GM21447 (cell line): ENCODE results near the gene OAS1.
"Not testable (repeated sequence)": the region's sequence is repeated elsewhere in the genome, so short reads cannot be mapped to it uniquely, and the experiment has no call there.

Source experiments
- ATAC-seq: cut with Tn5 transposase; IDR thresholded peaks from one replicate; pipeline ENCODE4 v1.9.1; 2021; ENCODE audit not compliant: unreplicated experiment

Gene OAS1

DNA sequence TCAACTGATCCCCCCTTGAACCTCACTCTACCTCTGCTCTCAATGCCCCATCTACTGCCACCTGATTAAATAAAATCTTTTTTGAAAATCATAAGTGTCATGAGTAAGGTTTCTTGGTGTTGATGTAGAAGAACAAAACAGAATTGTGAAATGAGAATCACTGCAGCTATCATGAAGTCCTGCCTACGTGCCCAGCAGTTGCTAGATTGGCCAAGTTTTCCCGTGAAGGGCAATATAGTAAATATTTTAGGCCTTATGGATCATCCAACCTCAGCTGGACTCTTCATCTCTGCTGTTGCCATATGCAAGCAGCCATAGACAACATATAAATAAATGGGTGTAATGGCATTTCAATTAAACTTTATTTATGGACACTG lies 26.4 kb downstream of the OAS1 start:
- ATAC-seq = no peak

DNA sequence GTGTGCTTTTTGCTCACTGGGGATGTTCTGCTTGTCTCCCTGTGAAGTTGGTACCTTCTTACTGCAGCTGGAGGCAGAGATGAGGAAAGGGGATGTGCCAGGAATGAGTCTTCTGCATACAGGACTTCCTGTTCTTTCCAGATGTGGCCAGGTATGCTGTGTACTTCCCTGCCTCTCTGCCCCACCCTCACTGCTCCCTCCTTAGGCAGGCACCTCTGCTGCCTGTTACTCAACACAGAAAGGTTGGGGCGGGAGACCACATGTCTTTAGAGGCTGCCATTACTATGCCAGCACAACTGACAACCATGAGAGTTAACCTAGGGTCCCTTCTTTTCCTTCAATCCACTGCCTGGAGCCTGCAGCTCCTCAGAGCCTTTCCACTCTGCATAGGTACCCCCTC lies 29.5 kb downstream of the OAS1 start:
- no peak for ATAC-seq

DNA sequence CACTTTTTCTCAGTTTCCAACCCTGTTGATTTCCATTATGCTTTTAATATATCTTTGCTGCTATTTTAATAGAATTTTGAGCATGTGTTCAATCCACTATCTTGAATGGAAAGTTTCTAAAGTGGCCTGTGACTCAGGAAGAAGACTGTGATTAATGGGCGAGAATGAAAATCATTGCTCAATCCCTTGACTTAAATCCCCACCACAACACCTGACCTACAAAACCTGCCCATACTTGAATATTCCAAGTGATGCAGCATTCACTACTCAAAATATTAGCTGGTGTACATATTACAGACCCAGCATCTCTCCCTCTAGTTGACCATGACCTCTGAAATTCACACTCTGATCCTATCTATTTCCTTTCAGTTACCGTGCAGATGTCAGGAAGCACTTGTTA lies 30.2 kb downstream of the OAS1 start:
- no peak for ATAC-seq

DNA sequence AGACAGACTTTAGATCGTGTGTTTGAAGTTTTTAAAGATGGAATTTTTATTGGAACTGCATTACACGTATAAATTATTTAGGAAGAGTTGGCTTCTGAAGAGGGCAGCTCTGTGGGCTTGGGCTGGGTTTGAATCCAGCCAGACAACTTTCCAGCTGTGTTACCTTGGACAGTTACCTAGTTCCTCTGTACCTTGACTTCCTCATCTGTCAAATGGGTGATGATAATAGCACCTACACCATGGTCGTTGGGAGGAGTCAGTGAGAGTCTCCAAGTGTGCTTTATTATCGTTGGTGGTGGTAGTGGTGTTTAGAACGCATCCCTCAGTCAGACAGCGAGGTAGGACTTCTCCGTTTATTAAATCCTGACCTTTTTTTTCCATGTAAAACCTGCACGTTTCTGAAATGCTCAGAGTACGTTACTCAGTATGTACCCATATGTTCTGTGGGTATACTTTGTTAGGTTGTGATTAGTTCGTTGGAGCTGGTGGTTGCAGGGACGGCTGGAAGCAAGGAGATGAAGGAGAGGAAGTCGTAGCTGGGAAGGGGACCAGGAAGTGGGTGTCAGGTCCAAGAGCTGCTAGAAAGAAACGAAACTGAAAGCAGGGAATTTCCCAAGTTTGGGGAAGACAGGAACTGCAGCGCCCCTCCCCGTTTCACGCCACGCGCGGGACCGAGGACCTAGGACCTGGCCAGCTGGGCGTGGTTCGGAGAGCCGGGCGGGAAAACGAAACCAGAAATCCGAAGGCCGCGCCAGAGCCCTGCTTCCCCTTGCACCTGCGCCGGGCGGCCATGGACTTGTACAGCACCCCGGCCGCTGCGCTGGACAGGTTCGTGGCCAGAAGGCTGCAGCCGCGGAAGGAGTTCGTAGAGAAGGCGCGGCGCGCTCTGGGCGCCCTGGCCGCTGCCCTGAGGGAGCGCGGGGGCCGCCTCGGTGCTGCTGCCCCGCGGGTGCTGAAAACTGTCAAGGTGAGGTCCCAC lies 31.3 kb downstream of the OAS1 start, which contains the start of gene OAS3:
TSS of gene OAS3 (plus strand) at position 734 of the 979 bp plus-strand sequence. CDS start at position 791, 57 bp downstream.
- ATAC-seq = peak; percentile 35

DNA sequence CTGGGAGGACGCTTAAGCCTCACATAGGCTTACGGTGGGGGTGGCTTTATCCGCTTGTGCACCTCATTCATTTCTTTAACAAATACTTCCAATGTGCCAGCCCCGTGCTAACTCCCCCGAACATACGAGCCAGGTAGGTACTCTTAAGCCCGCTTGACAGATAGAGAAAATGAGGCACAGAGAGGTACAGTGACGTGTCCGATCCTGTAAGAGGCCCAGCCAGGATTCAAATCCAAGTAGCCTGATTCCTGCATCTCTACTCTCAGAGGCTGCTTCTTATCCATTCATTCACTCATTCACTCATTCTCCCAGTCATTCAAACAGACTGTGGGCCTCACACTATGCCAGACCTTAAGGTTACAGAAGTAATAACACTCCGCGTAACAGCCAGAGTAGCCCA lies 32.0 kb downstream of the OAS1 start:
- no peak for ATAC-seq

DNA sequence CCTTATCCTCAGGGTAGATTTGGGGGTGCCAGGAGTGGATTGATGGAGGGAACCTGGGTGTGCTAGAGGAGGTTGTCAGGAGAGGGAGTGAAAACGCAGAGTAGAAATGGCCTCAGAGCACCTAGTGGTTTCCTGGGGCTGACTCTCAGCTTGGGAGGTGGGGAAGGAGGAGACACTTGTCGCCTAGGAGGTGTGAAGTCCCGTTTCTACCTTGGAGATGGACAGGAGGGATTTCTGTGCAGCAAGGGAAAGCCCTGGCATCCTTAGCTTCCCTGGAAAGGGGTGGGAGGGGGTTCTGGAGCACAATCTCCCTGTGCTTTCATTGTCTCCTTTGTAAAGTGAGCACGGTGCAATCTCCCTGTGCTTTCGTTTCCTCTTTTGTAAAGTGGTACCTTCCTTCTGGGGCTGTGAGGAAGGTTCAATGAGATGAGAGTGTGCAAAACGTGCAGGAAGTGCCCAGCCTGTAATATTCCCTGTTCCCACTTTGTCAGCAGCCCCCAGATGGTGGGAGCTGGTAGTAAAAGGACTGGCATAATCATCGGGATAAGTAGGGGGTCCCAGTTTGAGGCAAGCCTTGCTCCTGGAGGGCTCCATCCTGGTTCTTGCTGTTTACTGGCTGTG lies 33.1 kb downstream of the OAS1 start:
- ATAC-seq = peak; percentile 72

DNA sequence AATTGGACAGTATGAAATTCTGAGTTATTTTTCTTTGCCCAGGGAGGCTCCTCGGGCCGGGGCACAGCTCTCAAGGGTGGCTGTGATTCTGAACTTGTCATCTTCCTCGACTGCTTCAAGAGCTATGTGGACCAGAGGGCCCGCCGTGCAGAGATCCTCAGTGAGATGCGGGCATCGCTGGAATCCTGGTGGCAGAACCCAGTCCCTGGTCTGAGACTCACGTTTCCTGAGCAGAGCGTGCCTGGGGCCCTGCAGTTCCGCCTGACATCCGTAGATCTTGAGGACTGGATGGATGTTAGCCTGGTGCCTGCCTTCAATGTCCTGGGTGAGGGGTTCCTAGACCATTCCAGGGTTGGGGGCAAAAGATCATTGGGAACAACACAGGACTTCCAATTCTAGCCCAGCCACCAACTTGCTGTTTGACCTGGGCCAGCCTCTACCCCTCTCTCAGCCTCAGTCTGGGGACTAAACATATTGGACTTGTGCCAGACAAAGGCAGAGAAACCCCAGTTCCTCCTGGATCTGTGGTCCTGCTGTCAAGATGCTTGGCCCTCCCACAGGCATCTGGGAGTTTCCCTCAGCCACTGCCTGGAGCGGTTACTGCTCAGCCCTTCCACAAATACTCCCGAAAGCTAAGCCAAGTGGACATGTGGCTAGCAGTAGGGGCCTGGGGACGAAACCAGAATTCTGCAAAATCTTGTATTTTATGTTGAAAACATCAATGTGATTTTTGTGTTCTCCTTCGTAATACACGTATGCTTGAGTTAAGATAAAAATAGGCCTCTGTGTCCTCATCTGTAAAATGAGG lies 35.0 kb downstream of the OAS1 start:
- ATAC-seq = no peak

DNA sequence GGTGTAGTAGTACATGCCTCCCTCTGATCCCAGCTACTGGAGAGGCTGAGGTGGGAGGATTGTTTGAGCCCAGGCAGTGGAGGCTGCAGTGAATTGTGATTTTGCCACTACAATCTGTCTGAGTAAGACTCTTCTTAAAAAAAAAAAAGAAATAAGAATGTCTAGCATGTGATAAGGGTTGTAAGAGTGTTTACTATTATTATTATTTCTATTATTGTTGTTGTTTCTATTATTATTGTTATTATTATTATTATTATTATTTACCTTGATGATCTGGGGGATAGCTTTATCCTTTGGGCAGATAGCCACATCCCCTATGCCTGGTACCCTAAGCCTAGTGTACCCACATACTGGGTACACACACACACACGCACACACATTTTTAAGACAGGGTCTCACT lies 35.8 kb downstream of the OAS1 start:
- ATAC-seq = no peak

DNA sequence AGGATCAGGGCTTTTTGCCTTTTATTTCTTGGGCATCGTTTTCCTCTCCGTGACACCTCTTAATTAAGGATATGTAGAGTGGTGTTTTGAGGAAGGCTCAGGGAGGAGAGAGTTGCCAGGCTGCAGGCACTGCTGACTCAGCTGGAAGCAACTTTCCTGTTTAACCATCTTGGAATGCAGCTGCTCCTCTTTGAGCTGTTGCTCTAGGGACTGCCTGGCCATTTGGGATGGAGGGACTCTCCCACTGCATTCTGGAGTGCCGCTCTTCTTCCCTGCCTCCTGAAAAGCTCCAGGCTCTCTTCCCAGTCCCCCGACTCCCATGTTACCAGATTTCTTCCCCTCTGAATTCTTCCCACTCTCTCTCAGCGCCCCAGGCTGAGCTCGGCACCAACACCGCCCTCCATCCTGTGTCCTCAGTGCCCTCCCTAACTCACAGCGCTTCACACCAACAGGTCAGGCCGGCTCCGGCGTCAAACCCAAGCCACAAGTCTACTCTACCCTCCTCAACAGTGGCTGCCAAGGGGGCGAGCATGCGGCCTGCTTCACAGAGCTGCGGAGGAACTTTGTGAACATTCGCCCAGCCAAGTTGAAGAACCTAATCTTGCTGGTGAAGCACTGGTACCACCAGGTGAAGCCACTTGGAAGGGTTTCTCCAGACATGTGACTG lies 37.4 kb downstream of the OAS1 start:
- ATAC-seq = no peak

DNA sequence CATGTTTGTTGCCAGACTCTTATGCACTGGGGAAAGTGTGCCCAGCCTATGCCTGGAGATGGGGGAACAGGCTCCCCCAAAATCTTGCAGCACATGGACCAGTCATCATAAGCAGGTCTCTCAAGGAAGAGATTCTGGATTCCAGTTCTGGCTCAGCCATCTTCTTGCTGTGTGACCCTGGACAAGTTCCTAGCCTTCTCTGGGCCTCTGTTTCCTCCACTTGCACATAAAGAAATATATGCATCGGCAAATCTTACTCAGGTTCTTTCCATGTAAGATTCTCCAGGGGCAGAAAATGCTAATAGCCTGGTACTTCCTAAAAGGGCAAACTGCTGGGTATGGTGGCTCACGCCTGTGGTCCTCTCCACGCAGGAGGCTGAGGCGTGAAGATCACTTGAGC lies 38.8 kb downstream of the OAS1 start:
- ATAC-seq = no peak

DNA sequence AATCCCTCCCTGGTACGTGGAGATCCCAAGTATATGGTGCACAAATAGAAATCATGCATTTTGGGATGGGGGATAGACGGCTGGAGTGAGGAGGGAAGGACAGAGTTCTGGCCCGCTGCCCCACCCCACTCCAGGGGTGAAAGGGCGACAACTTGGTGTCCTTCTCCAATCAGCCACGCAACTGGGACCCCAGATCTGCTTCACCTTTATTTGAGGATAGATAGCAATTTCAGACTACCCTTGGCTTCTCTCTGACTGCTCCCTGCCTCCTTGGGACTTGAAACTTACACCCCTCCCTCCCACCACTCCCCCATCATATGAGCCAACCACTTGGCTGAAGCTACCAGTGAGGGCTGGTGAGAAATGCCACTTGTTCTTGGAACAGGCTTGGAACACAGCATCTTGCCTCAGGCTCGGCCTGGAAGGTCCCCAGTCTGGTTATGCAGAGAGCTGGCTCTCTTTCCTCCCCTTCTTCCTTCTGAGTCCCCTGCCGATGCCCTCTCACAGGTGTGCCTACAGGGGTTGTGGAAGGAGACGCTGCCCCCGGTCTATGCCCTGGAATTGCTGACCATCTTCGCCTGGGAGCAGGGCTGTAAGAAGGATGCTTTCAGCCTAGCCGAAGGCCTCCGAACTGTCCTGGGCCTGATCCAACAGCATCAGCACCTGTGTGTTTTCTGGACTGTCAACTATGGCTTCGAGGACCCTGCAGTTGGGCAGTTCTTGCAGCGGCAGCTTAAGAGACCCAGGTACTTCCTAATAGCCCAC lies 39.7 kb downstream of the OAS1 start:
- ATAC-seq = no peak

DNA sequence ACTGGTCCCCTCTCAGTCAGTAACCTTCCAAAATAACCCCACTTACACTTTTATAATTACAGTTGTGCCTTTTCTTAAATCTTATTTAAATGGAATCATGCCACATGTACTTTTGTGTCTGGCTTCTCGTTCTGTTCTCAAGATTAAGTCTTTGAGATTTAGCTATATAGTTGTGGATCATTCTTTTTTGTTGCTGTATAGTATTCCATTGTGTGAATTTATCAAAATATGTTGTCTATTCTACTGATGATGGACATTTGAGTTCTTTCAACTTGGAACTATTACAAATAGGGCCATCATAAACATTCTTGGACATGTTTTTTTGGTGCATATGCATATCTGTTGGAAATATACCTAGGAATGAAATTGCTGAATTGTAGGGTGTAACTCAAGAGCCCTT lies 40.6 kb downstream of the OAS1 start:
- no peak for ATAC-seq

DNA sequence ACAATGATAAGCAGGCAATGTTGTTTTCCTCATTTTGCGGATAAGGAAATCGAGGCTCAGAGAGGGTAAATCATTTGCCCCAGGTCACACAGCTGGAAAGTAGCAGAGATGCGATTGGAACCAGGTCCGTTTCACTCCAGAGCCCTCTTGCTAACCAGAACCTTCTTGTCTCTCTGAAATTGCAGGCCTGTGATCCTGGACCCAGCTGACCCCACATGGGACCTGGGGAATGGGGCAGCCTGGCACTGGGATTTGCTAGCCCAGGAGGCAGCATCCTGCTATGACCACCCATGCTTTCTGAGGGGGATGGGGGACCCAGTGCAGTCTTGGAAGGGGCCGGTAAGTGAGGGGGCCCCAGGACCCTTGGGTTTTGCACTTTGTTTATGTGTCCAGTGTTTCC lies 41.0 kb downstream of the OAS1 start:
- ATAC-seq = no peak

DNA sequence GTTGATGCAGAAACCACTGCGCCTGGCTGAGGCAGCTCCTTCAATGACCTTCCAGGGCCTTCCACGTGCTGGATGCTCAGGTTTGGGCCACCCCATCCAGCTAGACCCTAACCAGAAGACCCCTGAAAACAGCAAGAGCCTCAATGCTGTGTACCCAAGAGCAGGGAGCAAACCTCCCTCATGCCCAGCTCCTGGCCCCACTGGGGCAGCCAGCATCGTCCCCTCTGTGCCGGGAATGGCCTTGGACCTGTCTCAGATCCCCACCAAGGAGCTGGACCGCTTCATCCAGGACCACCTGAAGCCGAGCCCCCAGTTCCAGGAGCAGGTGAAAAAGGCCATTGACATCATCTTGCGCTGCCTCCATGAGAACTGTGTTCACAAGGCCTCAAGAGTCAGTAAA lies 42.0 kb downstream of the OAS1 start:
- ATAC-seq = no peak

DNA sequence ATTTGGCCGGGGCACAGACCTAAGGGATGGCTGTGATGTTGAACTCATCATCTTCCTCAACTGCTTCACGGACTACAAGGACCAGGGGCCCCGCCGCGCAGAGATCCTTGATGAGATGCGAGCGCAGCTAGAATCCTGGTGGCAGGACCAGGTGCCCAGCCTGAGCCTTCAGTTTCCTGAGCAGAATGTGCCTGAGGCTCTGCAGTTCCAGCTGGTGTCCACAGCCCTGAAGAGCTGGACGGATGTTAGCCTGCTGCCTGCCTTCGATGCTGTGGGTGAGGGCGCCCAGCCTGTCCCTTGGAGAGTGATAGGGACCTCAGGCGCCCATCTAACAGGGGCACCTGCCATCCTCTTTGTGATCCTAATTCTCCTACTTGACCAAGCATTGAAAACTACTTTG lies 43.9 kb downstream of the OAS1 start:
- ATAC-seq = no peak

DNA sequence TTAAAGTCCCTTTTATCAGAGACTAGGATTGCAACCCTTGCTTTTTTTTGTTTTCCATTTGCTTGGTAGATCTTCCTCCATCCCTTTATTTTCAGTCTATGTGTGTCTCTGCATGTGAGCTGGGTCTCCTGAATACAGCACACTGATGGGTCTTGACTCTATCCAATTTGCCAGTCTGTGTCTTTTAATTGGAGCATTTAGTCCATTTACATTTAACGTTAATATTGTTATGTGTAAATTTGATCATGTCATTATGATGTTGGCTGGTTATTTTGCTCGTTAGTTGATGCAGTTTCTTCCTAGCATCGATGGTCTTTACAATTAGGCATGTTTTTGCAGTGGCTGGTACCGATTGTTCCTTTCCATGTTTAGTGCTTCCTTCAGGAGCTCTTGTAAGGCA lies 50.4 kb downstream of the OAS1 start:
- ATAC-seq = not testable (repeated sequence)

DNA sequence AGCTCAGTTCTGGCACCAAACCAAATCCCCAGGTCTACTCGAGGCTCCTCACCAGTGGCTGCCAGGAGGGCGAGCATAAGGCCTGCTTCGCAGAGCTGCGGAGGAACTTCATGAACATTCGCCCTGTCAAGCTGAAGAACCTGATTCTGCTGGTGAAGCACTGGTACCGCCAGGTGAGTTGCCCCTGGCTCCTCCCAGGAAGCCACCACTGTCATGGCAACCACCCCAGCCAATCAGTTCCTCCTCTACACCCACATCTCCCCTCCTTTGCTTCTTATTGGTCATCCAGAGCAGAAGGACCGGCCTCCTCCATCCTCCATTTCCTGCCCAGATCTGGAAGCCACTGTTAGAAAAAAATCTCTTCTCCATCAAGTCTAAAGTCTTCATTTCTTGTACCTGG lies 54.3 kb downstream of the OAS1 start:
- no peak for ATAC-seq

DNA sequence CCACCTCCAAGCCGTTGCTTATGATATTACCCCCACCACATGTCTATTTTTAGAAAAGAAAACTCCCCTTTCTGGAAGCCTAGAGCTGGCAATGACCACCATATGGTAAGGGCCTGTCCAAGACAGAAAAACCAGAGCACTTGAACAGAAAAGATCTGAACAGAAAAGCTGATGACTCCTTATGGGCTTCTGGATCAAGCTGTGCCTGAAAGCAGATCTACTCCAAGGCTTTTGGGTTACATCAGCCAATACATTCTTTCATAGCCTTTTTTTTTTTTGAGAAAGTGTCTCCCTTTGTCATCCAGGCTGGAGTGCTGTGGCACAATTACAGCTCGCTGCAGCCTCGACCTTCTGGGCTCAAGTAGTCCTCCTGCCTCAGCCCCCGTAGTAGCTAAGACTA lies 54.8 kb downstream of the OAS1 start:
- ATAC-seq = no peak

DNA sequence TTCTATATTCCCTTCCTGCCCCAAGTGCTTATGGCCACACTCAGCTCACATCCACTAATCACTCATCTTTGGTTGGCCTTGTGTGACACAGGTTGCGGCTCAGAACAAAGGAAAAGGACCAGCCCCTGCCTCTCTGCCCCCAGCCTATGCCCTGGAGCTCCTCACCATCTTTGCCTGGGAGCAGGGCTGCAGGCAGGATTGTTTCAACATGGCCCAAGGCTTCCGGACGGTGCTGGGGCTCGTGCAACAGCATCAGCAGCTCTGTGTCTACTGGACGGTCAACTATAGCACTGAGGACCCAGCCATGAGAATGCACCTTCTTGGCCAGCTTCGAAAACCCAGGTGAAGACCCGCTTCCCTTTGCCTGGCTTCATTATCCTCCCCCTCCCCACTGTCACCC lies 55.8 kb downstream of the OAS1 start:
- no peak for ATAC-seq

DNA sequence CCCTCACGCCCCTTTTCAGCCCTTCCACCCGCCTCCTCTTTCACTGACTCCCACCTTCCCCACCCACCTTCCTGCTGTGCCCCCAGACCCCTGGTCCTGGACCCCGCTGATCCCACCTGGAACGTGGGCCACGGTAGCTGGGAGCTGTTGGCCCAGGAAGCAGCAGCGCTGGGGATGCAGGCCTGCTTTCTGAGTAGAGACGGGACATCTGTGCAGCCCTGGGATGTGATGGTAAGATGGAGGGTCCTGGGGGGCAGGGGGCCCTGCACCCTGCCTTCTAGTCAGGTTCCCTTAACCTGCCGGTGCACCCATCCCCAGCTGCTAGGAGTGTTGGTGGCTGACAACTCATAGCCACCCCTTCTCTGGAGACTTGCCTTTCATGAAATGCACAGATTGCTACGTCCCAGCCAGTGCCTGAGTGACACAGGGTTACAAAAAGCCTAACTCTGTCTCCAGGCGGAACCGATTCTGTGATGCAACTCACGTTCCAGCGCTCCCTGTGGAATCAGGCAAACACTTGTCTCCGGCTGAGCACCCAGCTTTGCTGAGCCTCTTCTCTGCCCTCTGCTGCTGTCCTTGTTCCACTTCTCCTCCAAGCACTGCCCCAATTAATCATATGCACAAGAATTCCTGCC lies 56.6 kb downstream of the OAS1 start:
- ATAC-seq = no peak
